Body of pancreas (tissue), 4 donors: Measurements from ENCODE around the gene FNDC3B.

Experiments used
- POLR2A ChIP-seq, 3 donors: fragments of 450-650 bp; IDR thresholded peaks; one replicate each; pipeline ENCODE4 v1.6.1; 2016; ENCODE audit warnings: antibody characterized with exemption in 3 of 3, mild to moderate bottlenecking in 2 of 3
- TF ChIP-seq, protein P1 (sequence below), 7 experiments: fragments of 450-650 bp in 4 of 7; fragments of 200-600 bp in 3 of 7; sonication (generic) in 3 of 7; IDR thresholded peaks; one replicate each; pipeline ENCODE4 v1.5.1; 2016 to 2019; ENCODE audit warnings: antibody characterized with exemption in 7 of 7

DNA sequence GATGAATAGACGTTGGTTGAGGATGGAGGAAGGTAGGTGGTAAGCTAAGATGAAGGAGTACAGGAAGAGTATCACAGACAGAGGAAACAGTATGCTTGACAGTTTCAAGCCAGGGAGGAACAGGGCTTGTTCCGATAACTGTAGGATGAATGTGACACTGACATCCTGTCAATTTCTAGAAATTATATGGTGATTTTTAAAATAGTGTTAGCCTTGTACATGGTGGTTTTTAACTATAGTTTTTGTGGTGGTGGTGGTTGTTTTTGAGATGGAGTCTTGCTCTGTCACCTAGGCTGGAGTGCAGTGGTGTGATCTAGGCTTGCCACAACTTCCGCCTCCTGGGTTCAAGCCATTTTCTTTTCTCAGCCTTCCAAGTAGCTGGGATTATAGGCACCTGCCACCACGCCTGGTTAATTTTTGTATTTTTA lies 92.8 kb downstream of the FNDC3B start:
- TF ChIP-seq, protein P1, sequence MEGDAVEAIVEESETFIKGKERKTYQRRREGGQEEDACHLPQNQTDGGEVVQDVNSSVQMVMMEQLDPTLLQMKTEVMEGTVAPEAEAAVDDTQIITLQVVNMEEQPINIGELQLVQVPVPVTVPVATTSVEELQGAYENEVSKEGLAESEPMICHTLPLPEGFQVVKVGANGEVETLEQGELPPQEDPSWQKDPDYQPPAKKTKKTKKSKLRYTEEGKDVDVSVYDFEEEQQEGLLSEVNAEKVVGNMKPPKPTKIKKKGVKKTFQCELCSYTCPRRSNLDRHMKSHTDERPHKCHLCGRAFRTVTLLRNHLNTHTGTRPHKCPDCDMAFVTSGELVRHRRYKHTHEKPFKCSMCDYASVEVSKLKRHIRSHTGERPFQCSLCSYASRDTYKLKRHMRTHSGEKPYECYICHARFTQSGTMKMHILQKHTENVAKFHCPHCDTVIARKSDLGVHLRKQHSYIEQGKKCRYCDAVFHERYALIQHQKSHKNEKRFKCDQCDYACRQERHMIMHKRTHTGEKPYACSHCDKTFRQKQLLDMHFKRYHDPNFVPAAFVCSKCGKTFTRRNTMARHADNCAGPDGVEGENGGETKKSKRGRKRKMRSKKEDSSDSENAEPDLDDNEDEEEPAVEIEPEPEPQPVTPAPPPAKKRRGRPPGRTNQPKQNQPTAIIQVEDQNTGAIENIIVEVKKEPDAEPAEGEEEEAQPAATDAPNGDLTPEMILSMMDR (IDR thresholded peaks at IDR 0.05): no peak
- no peak for TF ChIP-seq POLR2A (IDR thresholded peaks at IDR 0.05)
